Activated T-cell treated with anti-CD3 and anti-CD28 coated beads, Interleukin-2, amount 50 U/mL, for 72 hours (primary cell): ENCODE measurements around the gene CHCT1. TPM values are rescaled to one million over a fixed set of nuclear protein-coding genes. Genes with fewer than 3 reads are reported as not detected.

ENCODE experiments used
- ATAC-seq, 2 donors: fragments of 150-1000 bp; cut with Tn5 transposase; replicated peaks in 1 of 2; 2 replicates each; pipeline ENCODE4 v1.10.0; 2021; ENCODE audit warnings: moderate library complexity in 2 of 2, mild to moderate bottlenecking in 1 of 2
- DNase-seq, 2 donors: peaks; one replicate each; pipeline ENCODE4 v3.0.0; 2021 to 2022; ENCODE audit warnings: mixed read lengths in 1 of 2
- H3K27ac Mint-ChIP-seq: one replicate; pipeline ENCODE4 v1.8.0; 2022; ENCODE audit warnings: mild to moderate bottlenecking, moderate library complexity, mixed read lengths
- H3K27me3 Mint-ChIP-seq: one replicate; pipeline ENCODE4 v1.8.0; 2022; ENCODE audit warnings: low read depth, mixed read lengths
- H3K36me3 Mint-ChIP-seq, 2 donors: one replicate each; pipeline ENCODE4 v1.8.0; 2022; ENCODE audit warnings: mixed read lengths in 2 of 2, mild to moderate bottlenecking in 1 of 2; ENCODE audit not compliant: insufficient read depth in 2 of 2
- H3K4me1 Mint-ChIP-seq: one replicate; pipeline ENCODE4 v1.8.0; 2022; ENCODE audit warnings: low read depth, mixed read lengths
- H3K4me3 Mint-ChIP-seq, 2 donors: one replicate each; pipeline ENCODE4 v1.8.0; 2022; ENCODE audit warnings: mild to moderate bottlenecking in 2 of 2, mixed read lengths in 2 of 2, moderate library complexity in 2 of 2
- H3K9me3 Mint-ChIP-seq, 2 donors: one replicate each; pipeline ENCODE4 v1.8.0; 2022; ENCODE audit warnings: mixed read lengths in 2 of 2
- total RNA-seq, 2 donors: library from RNA; stranded (reverse); gene quantifications; one replicate each; pipeline ENCODE4 v1.2.3, GENCODE V29; 2022

The CHCT1 gene
- total RNA-seq, 2 donors from 2014 or later: 0.46 to 0.67 TPM

DNA sequence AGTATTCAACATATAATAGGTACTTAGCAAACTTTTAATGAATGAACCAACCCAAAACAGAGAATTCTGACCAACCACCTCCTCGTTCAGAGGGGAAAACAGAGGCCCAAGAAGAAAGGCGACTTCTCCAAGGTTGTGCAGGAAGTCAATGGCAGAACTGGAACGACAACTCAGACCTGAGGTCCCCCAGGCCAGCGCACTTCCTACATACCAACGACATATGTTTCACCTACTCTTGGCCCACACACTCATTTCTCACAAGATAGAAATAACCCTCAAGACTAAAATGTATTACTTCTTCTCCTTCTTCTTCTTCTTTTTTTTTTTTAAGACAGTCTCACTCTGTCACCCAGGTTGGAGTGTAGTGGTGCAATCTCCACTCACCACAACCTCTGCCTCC lies 14.4 kb downstream of the CHCT1 start:
- no peak overlapping the region for H3K4me3 Mint-ChIP-seq
- H3K9me3 Mint-ChIP-seq: peaks cover 0 to 2% of the 10 kb centered on the region in 2 donors
- peaks cover 3% of the 10 kb centered on the region in 2 donors for H3K36me3 Mint-ChIP-seq
- DNase-seq (no peak), ATAC-seq (no peak)
- H3K27me3 Mint-ChIP-seq: peaks cover 4% of the 10 kb centered on the region
- H3K4me1 Mint-ChIP-seq: no peaks in the 10 kb centered on the region
- no peak overlapping the region for H3K27ac Mint-ChIP-seq

DNA sequence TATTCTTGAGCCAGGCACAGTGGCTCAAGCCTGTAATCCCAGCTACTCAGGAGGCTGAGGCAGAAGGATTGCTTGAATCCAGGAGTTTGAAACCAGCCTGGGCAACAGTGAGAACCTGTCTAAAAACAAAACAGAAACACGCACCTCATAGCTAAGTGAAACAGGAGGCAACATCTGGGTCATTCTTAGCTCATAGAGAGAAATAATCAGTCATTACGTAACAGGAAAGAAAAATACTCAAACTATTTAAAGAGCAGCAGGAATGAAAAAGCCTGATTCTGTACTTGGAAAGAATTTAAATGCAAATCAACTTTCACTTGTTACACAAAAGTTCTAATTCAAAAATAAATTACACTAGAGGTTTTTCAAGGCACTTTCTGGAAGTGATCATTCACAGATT lies 17.2 kb downstream of the CHCT1 start:
- DNase-seq (no peak), ATAC-seq (no peak)
- Mint-ChIP-seq H3K4me3 (no peak overlapping the region), H3K9me3 (no peaks in the 10 kb centered on the region), H3K27ac (no peak overlapping the region), H3K36me3 (no peaks in the 10 kb centered on the region), H3K27me3 (peaks cover 4% of the 10 kb centered on the region), H3K4me1 (no peaks in the 10 kb centered on the region)

DNA sequence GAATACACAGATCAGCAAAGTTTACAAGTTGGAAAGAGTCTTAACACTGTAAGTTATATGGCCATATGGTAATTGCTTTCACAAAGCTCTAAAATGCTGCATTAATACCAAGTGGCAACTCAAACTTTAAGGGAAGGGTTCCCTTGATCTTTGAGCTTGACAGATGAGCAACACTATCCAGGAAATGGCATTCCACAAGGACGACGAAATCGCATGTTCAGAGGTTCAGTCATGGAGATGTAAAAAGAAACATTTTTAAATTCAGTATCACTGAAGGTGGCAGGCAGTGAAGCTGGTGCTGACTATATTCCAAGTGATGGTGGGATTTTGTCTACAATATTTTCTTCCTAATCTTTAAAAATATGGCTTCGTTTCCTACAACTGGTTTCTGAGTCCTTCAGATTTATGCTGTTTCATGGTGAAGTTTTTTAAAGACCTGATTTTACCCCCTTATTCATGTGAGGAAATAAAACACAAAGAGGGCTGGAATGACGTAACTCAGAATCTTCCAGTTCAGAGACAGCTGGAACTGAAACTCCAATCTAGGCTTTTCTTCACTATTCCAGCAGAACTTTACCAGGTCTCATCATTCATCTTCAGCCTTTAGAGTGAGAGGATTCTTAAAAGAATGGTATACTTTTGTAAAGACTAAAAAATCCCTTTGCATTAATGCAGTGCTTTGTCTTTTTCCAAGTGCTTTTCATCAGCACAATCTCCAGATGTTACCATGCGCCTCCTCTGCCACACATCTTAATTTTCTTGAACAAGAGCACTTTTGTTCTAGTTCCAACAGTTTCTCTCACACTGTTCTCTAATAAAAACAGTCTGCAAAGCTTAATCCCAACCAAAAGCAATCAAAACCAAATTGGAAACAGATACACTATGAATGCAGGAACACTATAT lies 20.2 kb downstream of the CHCT1 start:
- DNase-seq (no peak), ATAC-seq (no peak)
- no peaks in the 10 kb centered on the region for H3K27me3 Mint-ChIP-seq
- no peak overlapping the region for H3K4me3 Mint-ChIP-seq
- no peaks in the 10 kb centered on the region for H3K36me3 Mint-ChIP-seq
- no peaks in the 10 kb centered on the region for H3K4me1 Mint-ChIP-seq
- H3K27ac Mint-ChIP-seq: no peak overlapping the region
- H3K9me3 Mint-ChIP-seq: no peaks in the 10 kb centered on the region

DNA sequence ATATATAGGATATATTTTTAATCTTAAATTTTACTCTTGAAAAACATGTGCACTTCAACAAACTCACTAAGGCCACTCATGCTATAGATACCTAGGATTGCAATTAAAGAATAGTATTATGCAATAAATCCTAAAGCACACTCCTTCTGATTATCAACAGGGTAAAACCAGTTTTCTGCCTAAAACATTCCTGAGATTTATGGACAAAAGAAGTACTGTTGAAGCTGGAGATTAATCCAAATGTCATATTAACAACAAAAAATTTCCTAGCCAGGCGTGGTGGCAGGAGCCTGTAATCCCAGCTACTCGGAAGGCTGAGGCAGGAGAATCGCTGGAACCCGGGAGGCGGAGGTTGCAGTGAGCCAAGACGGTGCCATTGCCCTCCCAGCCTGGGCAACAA lies 21.4 kb downstream of the CHCT1 start:
- Mint-ChIP-seq H3K9me3 (no peaks in the 10 kb centered on the region), H3K4me3 (no peak overlapping the region), H3K27ac (no peak overlapping the region), H3K27me3 (no peaks in the 10 kb centered on the region), H3K4me1 (no peaks in the 10 kb centered on the region), H3K36me3 (no peaks in the 10 kb centered on the region)
- ATAC-seq (no peak), DNase-seq (no peak)

DNA sequence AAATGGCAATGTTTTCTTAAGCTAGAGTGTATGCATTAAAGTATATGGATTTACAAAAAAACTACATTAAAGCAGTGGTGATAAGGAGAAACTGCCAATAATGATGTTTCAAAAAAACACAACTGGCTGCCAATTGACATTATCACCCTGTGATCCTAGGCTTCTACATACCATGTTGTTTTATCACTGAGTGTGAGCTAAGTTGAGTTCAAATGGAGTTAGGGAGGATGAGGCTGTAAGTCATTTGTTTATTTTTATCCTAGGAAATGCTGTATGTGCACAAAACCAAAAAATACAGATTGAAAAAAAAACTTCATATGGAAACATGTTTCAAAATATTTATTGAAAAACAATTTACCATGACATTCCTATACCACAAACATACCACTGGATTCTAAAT lies 22.9 kb downstream of the CHCT1 start:
- H3K9me3 Mint-ChIP-seq: no peaks in the 10 kb centered on the region

DNA sequence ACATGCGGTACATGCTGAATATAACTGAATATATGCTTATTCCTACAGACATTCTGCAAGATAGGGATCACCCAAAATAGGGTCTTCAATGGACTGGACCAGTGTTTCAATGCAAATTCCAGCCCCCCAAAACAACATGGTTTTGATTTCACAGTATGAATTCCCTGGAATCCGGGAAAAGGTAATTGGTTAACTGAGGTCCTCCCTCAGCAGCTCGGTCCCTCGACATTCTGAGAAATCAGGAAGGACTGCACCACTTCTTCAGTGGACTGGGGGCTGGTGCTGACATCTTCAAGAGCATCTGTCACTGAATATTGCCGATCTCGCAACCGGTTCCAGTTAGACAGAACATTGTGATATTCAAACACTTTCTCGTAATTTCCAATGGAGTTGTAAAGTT lies 25.1 kb downstream of the CHCT1 start:
- no peak overlapping the region for H3K27ac Mint-ChIP-seq
- ATAC-seq (no peak), DNase-seq (no peak)
- H3K36me3 Mint-ChIP-seq: peaks cover 0 to 6% of the 10 kb centered on the region in 2 donors
- H3K4me3 Mint-ChIP-seq: no peak overlapping the region
- no peaks in the 10 kb centered on the region for H3K27me3 Mint-ChIP-seq
- no peaks in the 10 kb centered on the region for H3K9me3 Mint-ChIP-seq
- no peaks in the 10 kb centered on the region for H3K4me1 Mint-ChIP-seq

More for the DNA sequence above, 22.9 kb downstream of the CHCT1 start:
- DNase-seq (no peak), ATAC-seq (no peak)
- Mint-ChIP-seq H3K4me1 (no peaks in the 10 kb centered on the region), H3K27me3 (no peaks in the 10 kb centered on the region), H3K27ac (no peak overlapping the region), H3K36me3 (no peaks in the 10 kb centered on the region), H3K4me3 (no peak overlapping the region)

DNA sequence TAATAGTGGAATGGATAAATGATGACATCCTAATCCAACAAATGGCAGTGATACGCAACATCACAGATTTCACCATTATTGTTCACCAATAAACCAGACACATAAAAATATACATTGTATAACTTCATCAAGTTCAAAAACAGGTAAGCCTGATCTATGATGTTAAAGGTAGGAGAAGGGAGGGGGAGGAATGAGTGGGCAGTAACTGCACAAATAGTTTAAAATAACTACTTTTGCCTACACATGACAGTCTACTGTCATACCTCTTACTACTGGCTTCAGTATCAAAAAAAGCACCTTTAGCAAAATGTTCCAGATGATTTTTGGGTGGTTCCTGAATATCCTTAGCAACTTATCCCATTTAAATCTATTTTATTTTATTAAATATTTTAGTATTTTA lies 28.8 kb downstream of the CHCT1 start:
- H3K9me3 Mint-ChIP-seq: no peaks in the 10 kb centered on the region

DNA sequence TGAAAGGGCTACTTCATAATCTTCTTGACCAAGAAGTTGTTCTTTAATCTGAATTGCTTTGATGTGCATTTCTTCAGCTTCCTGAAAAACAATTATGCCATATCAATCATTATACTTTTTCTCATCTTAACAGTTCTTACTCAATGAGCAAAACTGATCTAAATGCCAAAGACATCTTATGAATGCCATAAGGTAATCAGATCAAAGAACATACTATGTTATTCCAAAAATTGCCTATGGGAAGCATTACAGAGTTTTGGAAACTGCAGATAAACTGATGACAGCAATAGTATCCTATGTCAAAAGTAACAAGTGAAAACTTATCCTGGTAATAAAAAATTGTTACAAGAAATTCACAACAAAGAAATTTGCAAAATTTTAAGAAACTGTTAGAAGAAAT lies 29.7 kb downstream of the CHCT1 start:
- DNase-seq (no peak), ATAC-seq (no peak)
- Mint-ChIP-seq H3K9me3 (no peaks in the 10 kb centered on the region), H3K4me3 (no peak overlapping the region), H3K27ac (no peak overlapping the region), H3K27me3 (no peaks in the 10 kb centered on the region), H3K36me3 (peaks cover 0 to 8% of the 10 kb centered on the region in 2 donors), H3K4me1 (no peaks in the 10 kb centered on the region)

More for the DNA sequence above, 28.8 kb downstream of the CHCT1 start:
- ATAC-seq (no peak), DNase-seq (no peak)
- Mint-ChIP-seq H3K27me3 (no peaks in the 10 kb centered on the region), H3K36me3 (peaks cover 0 to 6% of the 10 kb centered on the region in 2 donors), H3K4me3 (no peak overlapping the region), H3K4me1 (no peaks in the 10 kb centered on the region), H3K27ac (no peak overlapping the region)

DNA sequence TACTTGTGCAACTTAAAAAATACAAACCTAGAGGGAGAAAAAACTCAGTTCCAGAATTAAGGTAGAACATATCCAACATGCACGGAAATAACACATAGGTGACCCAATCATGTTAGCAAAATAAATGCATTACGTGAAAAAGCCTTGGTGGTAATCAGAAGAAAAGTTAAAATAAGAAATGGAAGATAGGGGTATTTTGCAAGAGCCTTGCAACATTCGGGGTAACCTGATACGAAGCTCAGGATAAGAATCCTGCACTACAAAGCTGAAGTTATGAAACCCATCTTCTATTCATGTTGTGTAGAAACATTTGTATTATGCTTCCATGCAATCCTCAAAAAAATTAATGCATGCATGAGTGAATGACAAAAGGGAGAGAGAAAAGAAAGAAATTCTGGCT lies 33.1 kb downstream of the CHCT1 start:
- H3K27me3 Mint-ChIP-seq: no peaks in the 10 kb centered on the region
- no peak for DNase-seq
- peaks cover 0 to 19% of the 10 kb centered on the region in 2 donors for H3K36me3 Mint-ChIP-seq
- H3K4me1 Mint-ChIP-seq: no peaks in the 10 kb centered on the region
- no peak overlapping the region for H3K27ac Mint-ChIP-seq
- ATAC-seq: no peak
- no peak overlapping the region for H3K4me3 Mint-ChIP-seq
- no peaks in the 10 kb centered on the region for H3K9me3 Mint-ChIP-seq

DNA sequence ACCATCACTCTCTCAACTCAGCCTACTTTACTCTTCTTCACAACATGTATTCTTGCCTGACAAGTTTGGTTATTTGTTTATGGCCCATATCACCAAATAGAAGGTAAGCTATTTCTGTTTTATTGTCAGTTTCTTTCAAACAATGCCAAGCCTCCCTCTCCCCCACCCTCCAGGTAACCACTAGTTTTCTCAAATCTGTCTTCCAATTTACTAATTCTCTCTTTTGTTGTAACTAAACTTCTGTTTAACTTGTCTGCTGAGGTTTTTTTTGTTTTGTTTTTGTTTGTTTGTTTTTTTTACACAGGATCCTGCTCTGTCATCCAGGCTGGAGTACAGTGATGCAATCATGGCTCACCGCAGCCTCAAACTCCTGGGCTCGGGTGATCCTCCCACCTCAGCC lies 34.9 kb downstream of the CHCT1 start:
- H3K36me3 Mint-ChIP-seq: peaks cover 0 to 13% of the 10 kb centered on the region in 2 donors
- ATAC-seq: no peak
- no peak for DNase-seq

DNA sequence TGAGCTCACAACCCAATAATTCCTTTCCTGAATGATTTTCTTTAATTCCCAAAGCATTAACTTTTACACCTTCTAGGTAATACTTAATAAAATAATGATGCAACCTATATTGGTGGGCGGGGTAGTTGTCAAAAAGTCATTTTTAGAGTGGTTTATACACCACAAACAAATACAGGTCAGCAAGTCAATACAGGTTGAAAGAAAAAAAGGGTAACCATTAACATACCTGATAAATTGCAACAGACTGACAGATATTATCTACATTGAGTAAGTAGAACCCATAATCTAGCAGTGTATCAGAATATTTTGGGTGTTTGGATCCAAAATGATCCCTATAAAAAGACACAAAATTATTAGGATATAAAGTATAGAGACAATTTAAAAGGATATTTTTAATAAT lies 39.3 kb downstream of the CHCT1 start:
- Mint-ChIP-seq H3K27ac (no peak overlapping the region), H3K4me1 (no peaks in the 10 kb centered on the region), H3K4me3 (no peak overlapping the region), H3K27me3 (no peaks in the 10 kb centered on the region), H3K9me3 (no peaks in the 10 kb centered on the region), H3K36me3 (peaks cover 0 to 11% of the 10 kb centered on the region in 2 donors)
- ATAC-seq: no peak
- DNase-seq: no peak

More for the DNA sequence above, 34.9 kb downstream of the CHCT1 start:
- Mint-ChIP-seq H3K27ac (no peak overlapping the region), H3K27me3 (no peaks in the 10 kb centered on the region), H3K9me3 (no peaks in the 10 kb centered on the region), H3K4me1 (no peaks in the 10 kb centered on the region), H3K4me3 (no peak overlapping the region)

DNA sequence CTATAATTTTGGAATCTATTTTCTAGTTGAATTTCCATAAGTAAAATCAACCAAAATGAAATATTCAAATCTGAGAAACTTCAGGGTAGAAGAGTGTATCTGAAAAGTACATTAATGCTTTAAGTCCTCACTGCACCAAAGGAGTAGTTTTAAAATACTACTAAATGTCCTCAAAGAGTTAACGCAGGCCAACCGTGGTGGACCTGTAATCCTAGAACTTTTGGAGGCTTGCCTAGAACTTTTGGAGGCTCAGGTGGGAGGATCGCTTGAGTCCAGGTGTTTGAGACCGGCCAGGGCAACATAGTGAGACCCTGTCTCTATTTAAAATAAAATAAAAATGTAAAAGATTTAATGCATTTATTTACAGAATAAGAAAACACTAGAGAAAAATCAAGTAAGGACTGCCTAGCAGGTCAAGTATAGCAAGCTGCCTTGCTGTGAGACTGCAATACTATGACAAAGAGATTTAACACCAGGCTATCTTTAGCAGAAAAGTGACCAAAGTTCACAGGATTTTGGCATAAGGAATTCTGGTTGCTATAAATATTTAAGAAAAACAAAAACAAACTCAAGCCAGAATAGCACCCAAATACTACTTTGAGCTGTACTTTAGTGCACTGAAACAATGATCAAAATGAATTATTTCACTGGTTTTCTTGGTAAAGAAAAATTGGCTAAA lies 41.0 kb downstream of the CHCT1 start:
- no peak overlapping the region for H3K4me3 Mint-ChIP-seq
- DNase-seq (no peak), ATAC-seq (no peak)
- no peaks in the 10 kb centered on the region for H3K27me3 Mint-ChIP-seq
- H3K36me3 Mint-ChIP-seq: peaks cover 0 to 5% of the 10 kb centered on the region in 2 donors
- H3K9me3 Mint-ChIP-seq: no peaks in the 10 kb centered on the region
- H3K27ac Mint-ChIP-seq: no peak overlapping the region
- H3K4me1 Mint-ChIP-seq: no peaks in the 10 kb centered on the region

DNA sequence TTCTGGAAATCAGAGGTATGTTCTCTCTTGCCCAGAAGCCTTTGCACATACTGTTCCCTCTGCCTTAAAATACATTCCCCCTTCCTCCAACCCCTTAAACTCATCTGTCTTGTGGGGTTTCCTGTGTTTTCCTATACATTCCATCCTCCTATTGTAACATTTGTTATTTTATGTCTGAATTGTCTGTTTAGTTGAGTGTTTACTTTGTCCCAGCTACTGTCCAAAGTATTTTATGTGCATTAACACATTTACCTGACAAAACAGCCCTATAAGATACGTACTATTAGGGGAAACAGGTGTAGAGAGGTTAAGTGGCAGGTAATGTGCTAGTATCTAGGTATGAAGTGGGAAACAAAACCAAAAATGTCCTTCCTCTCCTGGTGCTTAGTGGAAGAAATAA lies 42.1 kb downstream of the CHCT1 start:
- Mint-ChIP-seq H3K9me3 (no peaks in the 10 kb centered on the region), H3K27me3 (no peaks in the 10 kb centered on the region), H3K27ac (peak overlapping the region; percentile 49), H3K36me3 (peaks cover 0 to 2% of the 10 kb centered on the region in 2 donors), H3K4me1 (no peaks in the 10 kb centered on the region), H3K4me3 (no peak overlapping the region)
- DNase-seq (no peak), ATAC-seq (no peak)
